H1 (cell line): ENCODE measurements around the gene TINAGL1. TPM values are rescaled to one million over a fixed set of nuclear protein-coding genes. Genes with fewer than 3 reads are reported as not detected.

Experiments
- CBX5 ChIP-seq: fragments of 300-800, 300-1000 bp; sonication (generic); IDR thresholded peaks from 2 replicates; pipeline ENCODE4 v1.7.1; 2016; ENCODE audit warnings: antibody characterized with exemption, low read length, low read depth
- NANOG ChIP-seq: IDR thresholded peaks from 2 replicates; pipeline ENCODE4 v1.6.1; 2011; ENCODE audit warnings: low read length, low read depth, mild to moderate bottlenecking, inconsistent platforms; ENCODE audit not compliant: insufficient read depth, poor library complexity, severe bottlenecking
- SIRT6 ChIP-seq: IDR thresholded peaks from one replicate; pipeline ENCODE4 v1.7.1; 2012; ENCODE audit warnings: low read length, inconsistent platforms
- TAF1 ChIP-seq: IDR thresholded peaks from 2 replicates; pipeline ENCODE4 v1.6.1; 2011; ENCODE audit warnings: mild to moderate bottlenecking, low read depth, low read length
- polyA plus RNA-seq, 7 experiments: library from polyadenylated mRNA; depleted of rRNA in 3 of 7; stranded (reverse) in 5 of 7; unstranded in 2 of 7; fragments of >200 nt in 5 of 7; fragments of 200-250 nt in 2 of 7; gene quantifications; 1 replicate in 5 of 7; 2 replicates in 1 of 7; 4 replicates in 1 of 7; pipeline versions ENCODE4 v1.2.1 to v1.2.3, GENCODE V29; 2011 to 2013; ENCODE audit warnings: missing spikeins in 2 of 7, mixed read lengths in 2 of 7
- total RNA-seq: library from RNA; stranded (reverse); fragmentation: NEBNext Ultra II Directional; extraction: Animal tissue kit (Norgen Biotek cat#: 25700); gene quantifications from 2 replicates; pipeline ENCODE4 v1.2.1, GENCODE V29; 2021

TINAGL1 gene
- total and polyA plus RNA-seq, 2 of the 8 experiments (the other 6 are each of a cell fraction or from before 2014, with no cell fraction given), result 11.2 to 21.7 TPM

GRCh38 chr1:31531177-31531999 is 44.9 kb upstream of the TINAGL1 start (continued):
- TF ChIP-seq NANOG (no peak), CBX5 (no peak), TAF1 (no peak), SIRT6 (no peak)
